Glomerular visceral epithelial cell (primary cell): Measurements from ENCODE around the gene UBE2E1.
"Not testable (repeated sequence)": the region's sequence is repeated elsewhere in the genome, so short reads cannot be mapped to it uniquely, and the experiment has no call there.

Experiments
- DNase-seq: peaks from one replicate; pipeline ENCODE4 v3.0.0-alpha.2; 2016; ENCODE audit errors: extremely low spot score

Gene UBE2E1

DNA sequence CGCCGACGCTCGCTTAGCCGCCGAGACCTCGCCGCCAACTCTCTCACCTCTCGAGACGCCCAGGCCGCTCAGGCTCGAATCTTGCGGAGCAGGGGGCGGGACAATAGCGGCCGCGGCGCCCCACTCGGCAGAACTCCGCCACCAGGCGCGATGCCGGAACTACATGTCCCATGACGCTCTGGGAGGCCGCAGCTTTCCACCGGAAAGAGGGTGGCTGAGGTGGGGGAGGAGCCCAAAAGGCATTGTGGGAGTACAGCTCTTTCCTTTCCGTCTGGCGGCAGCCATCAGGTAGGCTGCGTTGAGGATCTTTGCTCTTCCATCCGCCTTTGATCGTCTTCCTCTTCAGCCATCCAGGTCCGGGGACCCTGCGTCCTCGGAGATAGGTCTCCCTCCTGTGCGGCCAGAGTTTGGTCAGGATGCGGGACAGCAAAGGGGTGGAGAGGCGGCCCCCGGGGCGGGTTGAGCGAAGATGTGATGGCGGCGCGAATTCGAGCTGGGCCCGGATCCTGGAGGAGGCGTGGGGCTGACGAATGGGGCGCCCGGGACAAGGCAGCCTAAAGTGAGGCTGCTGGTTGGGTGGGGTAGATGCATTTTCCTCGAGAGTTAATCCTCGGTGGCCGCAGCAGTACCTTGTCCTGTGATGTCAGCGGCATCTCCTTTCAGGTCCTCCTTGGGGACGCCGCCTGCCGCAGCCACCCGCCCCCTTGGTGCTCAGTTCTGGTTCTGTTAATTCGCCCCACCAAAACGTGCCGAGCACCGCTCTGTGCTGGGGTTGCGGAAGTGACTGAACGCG is 111.3 kb downstream of the UBE2E1 start, which contains the start of the genes NKIRAS1 and RPL15:
TSS of gene NKIRAS1 (minus strand) at position 105 of the 793 bp plus-strand sequence. CDS start 6,086 bp downstream, outside the sequence.
TSS of gene RPL15 (plus strand) at position 247 of the 793 bp plus-strand sequence. CDS start 728 bp downstream, outside the sequence.
- DNase-seq = peak; percentile 96

DNA sequence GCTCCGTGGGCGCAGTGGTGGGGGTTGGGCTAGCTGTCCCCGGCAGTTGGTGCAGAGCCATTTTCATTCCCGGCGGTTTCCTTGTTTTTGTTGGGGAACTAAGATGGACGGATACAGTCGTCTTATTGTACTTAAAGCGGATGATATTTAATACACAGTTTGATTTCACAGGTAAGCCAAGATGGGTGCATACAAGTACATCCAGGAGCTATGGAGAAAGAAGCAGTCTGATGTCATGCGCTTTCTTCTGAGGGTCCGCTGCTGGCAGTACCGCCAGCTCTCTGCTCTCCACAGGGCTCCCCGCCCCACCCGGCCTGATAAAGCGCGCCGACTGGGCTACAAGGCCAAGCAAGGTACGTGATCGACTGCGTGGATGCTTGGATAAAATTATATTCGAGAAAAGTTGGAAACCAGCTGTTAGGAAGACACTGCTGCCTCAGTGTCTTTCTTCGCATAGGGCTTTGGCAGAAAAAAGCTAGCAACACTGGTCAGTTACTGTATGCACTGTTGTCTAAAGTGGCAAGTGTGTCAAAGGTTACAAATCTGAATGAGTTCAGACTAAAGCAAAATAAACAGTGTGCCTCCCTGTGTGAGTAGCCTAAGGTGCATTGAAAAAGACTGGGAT is 112.0 kb downstream of the UBE2E1 start:
- DNase-seq = peak; percentile 54

DNA sequence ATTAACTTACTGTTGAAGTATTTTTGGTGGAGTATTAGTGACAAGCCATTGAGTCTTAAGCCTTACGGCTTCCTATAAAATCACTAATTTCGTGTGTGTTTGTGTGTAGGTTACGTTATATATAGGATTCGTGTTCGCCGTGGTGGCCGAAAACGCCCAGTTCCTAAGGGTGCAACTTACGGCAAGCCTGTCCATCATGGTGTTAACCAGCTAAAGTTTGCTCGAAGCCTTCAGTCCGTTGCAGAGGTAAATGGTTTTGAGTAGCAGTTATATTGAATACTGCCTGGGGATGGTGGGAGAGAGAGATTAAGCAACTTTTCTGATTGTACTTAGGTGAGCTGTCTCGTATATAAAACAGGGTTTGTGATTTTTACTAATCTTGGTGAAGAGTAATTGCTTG is 112.6 kb downstream of the UBE2E1 start:
- not testable (repeated sequence) for DNase-seq

DNA sequence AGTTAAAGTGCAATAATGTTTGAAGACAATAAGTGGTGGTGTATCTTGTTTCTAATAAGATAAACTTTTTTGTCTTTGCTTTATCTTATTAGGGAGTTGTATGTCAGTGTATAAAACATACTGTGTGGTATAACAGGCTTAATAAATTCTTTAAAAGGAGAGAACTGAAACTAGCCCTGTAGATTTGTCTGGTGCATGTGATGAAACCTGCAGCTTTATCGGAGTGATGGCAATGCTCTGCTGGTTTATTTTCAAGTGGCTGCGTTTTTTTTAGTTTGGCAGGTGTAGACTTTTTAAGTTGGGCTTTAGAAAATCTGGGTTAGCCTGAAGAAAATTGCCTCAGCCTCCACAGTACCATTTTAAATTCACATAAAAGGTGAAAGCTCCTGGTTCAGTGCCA is 113.9 kb downstream of the UBE2E1 start:
- DNase-seq = no peak

DNA sequence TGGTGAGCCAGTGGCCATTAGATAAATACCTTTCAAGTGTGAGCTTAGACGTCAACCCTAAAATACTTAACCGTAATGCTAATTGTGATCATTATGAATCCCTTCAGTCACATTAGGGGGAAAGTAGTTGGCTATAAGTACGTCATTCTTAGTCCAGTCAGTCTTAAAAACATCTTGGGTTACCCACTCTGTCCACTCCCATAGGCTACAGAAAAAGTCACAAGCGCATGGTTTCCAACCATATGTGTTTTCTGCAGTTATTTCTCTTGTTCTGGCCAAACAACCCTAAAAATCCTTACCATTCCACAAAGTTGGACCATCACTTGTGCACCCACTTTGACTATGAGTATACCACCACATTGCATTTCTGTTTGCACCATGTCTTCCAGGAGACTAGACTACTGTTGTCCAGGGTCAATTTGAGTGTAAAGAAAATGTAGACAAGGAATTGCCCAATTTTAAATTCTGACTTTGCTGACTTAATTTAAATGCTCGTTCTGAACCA is 114.4 kb downstream of the UBE2E1 start:
- DNase-seq = no peak

DNA sequence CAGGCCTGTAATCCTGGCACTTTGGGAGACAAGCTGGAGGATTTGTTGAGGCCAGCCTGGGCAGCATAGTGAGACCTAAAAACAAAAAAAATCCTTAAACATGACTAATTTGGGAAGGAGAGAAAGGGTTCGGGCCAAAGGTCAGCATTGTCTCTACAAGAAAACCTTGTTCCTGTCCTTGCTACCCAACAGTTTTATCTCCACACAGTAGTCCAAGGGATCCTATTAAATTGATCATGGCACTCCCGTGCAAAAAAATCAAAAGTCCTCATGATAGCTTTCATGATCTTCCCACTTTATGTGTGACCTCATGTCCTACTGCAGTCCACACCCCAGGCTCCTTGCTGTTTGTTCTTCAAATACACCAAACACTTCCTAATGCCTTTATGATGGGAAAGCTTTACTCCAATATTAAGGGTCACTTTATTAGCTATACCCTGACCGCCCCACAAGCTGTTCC is 115.3 kb downstream of the UBE2E1 start:
- peak; percentile 13 for DNase-seq

DNA sequence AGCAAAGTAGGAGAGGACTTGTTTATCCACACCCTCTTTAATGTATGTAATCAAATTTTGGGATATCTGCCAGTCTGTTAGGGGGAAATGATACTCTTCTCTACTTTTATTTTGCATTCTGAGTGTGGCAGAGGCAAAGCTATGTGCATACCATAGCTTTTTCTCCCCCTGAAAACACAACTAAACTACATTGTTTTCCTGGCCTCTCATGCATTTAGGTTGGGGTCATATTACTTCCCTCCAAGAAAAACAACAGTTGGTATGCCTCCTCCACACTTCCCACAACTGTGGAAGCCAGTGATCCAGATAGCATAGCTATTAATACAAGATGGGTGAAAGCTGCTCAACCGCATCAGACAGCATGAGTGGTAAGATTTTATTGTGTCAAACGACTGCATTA is 118.0 kb downstream of the UBE2E1 start:
- DNase-seq = peak; percentile 73

DNA sequence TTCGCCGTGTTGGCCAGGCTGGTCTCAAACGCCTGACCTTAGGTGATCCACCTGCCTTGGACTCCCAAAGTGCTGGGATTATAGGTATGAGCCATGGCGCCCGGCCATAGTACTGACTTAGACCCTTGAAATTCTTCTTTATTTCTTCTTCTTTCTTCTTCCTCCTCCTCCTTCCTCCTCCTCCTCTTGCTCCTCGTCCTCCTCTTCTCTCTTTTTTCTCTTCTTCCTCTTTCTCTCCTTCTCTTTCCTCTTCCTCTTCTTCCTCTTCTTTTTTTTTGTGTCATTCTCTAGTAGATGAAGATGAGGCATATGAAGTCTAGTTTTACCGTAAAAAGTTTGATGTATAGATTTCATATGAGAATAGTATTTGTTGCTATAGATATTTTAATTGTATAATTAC is 120.5 kb downstream of the UBE2E1 start:
- no peak for DNase-seq

DNA sequence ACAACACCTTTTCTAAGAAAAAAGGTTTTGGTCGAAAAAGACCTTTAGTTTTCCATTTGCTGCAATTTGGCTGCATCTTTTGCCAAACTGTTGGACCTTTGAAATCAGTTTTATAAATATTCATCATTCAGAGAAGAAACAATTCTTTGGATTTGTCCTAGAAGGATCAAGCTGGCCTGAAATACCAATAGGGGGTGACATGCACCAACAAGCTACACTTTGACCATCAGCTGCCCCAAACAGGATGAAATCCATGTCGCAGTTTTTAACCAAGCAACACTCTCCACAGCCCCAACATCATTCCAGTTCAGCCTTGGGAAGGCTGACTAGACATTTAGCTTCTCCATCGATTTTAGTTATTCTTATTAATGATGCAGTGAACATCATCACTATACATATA is 121.0 kb downstream of the UBE2E1 start:
- DNase-seq = no peak

DNA sequence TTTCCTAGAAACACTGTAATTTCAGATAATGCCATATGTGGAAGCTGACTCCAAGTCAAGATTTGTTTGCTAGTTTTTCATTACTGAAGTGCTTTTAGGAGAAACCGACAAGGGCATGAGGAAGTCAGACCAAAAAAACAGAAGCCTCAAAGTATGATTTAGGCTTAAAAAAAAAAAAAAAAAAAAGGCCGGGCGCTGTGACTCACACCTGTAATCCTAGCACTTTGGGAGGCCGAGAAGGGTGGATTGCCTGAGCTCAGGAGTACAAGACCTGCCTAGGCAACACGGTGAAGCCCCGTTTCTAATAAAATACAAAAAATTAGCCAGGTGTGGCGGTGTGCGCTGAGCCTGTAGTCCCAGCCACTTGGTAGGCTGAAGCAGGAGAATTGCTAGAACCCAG is 122.8 kb downstream of the UBE2E1 start:
- DNase-seq = peak; percentile 36

DNA sequence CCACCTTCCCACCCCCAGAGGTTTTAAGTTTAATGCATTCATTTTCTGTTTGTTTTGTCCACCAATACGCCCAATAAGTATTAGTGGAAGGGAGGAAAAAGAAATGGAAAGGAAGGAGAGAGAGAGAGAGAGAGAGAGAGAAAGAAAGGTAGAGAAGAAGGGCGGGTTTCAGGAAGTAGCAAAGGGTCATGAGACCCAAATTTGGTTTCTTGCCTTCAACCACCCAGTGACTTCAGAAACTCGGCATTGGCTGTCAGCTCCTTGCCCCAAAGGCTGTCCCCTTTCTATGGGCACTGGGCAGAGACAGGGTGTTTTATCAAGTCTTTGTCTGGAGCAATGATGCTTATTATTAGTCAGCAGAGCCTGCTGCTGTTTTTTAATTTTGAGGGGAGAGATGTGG is 125.8 kb downstream of the UBE2E1 start:
- DNase-seq = no peak

DNA sequence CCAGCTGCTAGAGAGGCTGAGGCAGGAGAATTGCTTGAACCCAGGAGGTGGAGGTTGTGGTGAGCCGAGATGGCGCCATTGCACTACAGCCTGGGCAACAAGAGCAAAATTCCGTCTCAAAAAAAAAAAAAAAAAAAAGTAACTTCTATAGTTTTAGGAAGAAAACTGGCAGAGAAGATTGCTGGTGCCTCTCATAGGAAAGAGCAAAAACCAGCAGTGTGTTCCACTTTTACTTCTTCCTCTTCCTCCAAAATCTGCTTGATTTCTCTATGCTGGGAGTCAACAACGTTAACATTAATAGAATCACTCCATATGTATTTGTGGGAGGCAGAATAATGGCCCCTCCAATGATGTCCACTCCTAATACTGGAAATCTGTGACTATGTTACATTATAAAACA is 126.8 kb downstream of the UBE2E1 start:
- DNase-seq = no peak

DNA sequence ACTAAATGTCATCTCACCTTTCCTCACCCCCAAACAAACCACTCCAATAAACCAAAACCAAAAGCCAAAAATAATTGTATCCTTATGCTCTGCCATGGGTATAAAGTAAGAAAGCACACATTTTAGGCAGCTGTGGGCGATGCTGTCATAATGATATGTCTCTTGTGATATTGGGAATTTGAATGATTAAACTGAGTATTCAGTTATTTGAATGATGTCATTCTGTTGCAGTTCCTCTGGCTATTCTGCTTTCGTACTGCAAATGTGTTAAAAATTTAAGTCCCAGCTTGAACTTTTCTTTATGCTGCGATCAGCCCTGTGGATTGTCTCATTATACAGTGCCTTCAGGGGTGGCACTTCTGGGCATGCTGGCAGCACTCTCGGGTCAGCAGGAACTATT is 128.5 kb downstream of the UBE2E1 start:
- DNase-seq = no peak

DNA sequence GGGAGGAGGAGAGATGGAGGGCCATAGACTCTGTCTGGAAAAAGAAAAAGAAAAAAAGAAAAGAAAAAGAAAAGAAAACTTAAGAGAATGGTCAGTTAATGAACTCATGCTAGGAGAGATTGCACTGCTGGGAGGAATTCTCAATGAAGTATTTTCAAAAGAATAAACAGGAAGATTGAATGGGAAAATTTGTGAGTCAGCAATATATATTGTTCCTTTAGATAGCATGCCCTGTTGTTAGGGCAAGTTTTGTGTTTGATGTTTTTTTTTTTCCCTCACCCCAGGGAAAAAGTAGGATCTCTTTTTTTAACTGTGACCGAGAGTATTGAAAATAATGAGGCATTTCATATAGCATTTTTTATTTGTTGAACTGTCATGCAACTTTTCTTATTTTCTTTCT is 131.5 kb downstream of the UBE2E1 start:
- no peak for DNase-seq

DNA sequence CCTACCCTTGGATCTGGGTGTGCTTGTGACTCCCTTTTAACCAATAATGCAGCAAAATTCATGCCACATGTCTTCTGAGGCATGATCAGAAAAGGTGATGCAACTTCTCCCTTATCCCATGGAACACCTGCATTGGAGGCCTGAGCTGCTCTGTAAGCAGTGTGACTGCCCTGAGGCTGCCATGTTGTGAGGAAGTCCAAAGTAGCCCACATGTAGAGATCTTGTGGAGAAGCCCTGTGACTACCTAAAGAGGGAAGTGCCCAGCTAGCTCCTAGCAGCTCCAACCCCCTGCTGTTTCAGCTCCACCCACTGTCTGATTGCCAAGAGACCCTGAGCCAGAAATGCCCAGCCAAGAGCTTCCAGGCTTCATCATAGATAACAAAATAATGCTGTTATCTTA is 132.9 kb downstream of the UBE2E1 start:
- no peak for DNase-seq

DNA sequence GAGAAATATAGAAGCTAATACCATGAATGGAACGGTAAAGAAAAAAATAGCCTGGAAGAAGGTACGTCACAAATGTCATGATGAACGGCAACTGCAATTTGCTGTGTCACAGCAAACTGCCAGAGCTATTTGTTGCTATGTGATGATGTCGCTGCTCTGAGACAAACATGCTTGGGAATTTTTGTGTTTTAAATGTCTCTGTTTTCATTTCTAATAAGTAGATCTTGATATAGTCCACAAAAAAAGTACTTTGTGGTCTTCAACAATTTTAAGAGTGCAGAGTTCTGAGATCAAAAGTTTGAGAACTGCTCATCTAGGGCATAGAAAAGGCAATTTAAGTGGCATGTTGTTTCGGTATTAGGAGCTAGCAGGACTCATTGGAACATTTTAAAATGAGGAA is 135.0 kb downstream of the UBE2E1 start:
- DNase-seq = no peak
